ENCODE measurements around the gene STK32A.
A peak's percentile ranks its signal among the peaks of the same experiment; 100 is the strongest.

Gene STK32A

GRCh38 chr5:147259837-147260236 is 25.0 kb downstream of the STK32A start:
- DNase-seq (ENCODE audit: low spot score), result no peak

- no peak for DNase-seq (ENCODE audit: low spot score)
Observed at GRCh38 chr5:147267082-147267832, 32.4 kb downstream of the STK32A start.

GRCh38 chr5:147276497-147276896 is 41.7 kb downstream of the STK32A start:
- DNase-seq (ENCODE audit: low spot score), result no peak

- no peak for DNase-seq (ENCODE audit: low spot score)
Observed at GRCh38 chr5:147286296-147286695, 51.5 kb downstream of the STK32A start.

GRCh38 chr5:147287110-147287509 is 52.3 kb downstream of the STK32A start:
- DNase-seq (ENCODE audit: low spot score), result no peak

GRCh38 chr5:147290261-147290660 is 55.4 kb downstream of the STK32A start:
- no peak for DNase-seq (ENCODE audit: low spot score)

- DNase-seq (ENCODE audit: low spot score), result no peak
Observed at GRCh38 chr5:147303251-147303650, 68.4 kb downstream of the STK32A start.

GRCh38 chr5:147303976-147304375 is 69.2 kb downstream of the STK32A start:
- peak; percentile 49 for DNase-seq (ENCODE audit: low spot score)

GRCh38 chr5:147305147-147305546 is 70.3 kb downstream of the STK32A start:
- DNase-seq (ENCODE audit: low spot score), result no peak

- DNase-seq (ENCODE audit: low spot score), result no peak
Observed at GRCh38 chr5:147306351-147306750, 71.5 kb downstream of the STK32A start.

- no peak for DNase-seq (ENCODE audit: low spot score)
Observed at GRCh38 chr5:147307170-147307569, 72.3 kb downstream of the STK32A start.

- no peak for DNase-seq (ENCODE audit: low spot score)
Observed at GRCh38 chr5:147309621-147310020, 74.8 kb downstream of the STK32A start.

GRCh38 chr5:147310059-147310704 is 75.4 kb downstream of the STK32A start:
- DNase-seq (ENCODE audit: low spot score), result peak; percentile 32

- no peak for DNase-seq (ENCODE audit: low spot score)
Observed at GRCh38 chr5:147317978-147318684, 83.3 kb downstream of the STK32A start.

- no peak for DNase-seq (ENCODE audit: low spot score)
Observed at GRCh38 chr5:147321569-147321968, 86.7 kb downstream of the STK32A start.

GRCh38 chr5:147327421-147327820 is 92.6 kb downstream of the STK32A start:
- DNase-seq (ENCODE audit: low spot score), result no peak

- no peak for DNase-seq (ENCODE audit: low spot score)
Observed at GRCh38 chr5:147327905-147328304, 93.1 kb downstream of the STK32A start.

GRCh38 chr5:147332658-147333057 is 97.8 kb downstream of the STK32A start:
- DNase-seq (ENCODE audit: low spot score), result no peak

- no peak for DNase-seq (ENCODE audit: low spot score)
Observed at GRCh38 chr5:147336876-147337275, 102.0 kb downstream of the STK32A start.

GRCh38 chr5:147339313-147339712 is 104.5 kb downstream of the STK32A start:
- DNase-seq (ENCODE audit: low spot score), result no peak

- no peak for DNase-seq (ENCODE audit: low spot score)
Observed at GRCh38 chr5:147340941-147341340, 106.1 kb downstream of the STK32A start.

GRCh38 chr5:147341345-147341744 is 106.5 kb downstream of the STK32A start:
- DNase-seq (ENCODE audit: low spot score), result no peak

- DNase-seq (ENCODE audit: low spot score), result no peak
Observed at GRCh38 chr5:147344861-147345260, 110.0 kb downstream of the STK32A start.
